GM19395 (cell line): Measurements from ENCODE around the gene ZNF569.
"Not testable (repeated sequence)": the region's sequence is repeated elsewhere in the genome, so short reads cannot be mapped to it uniquely, and the experiment has no call there.

Experiments
- ATAC-seq: cut with Tn5 transposase; IDR thresholded peaks from one replicate; pipeline ENCODE4 v1.9.1; 2021; ENCODE audit warnings: mild to moderate bottlenecking, moderate library complexity; ENCODE audit not compliant: unreplicated experiment

Gene ZNF569

DNA sequence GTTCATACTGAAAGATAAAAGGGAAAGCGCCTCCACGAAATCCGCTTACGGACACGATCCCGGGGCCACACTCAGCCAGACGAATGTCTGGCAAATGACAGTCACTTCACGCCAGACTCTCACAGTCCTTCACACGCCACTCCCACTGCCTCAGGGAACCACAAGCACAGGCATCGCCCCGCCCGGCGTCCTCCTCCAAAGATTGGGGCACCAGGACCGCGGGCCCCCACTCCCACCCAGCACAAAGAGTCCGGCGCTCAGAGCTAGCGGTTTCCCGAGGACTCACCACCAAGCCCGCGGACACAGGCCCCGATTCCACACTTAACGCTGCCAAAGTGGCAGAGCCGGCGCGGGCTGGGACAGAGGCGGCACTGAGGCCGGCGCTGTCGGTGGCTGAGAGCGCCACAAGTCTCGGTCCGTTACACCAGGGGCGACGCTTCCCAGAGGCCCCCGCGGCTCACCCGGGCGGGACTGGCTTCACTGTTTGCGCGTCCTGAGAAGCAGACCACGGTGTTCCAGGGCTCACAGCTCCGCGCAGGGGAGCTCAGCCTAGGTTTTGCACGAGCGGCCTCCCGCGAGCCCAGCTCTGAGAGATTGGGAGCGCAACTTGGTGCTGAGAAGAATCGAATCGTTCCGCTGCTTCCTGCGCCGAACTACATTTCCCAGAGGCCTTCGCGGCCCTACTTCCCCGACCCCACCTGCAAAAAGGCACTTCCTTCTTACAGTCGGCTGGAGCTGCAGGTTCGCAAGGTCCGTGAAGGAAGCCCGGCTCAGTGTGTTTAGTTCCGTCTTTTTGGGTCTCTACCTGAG, at the start of gene ZNF569:
TSS of gene ZNF569 (minus strand) at position 647 of the 810 bp plus-strand sequence. CDS start 22,523 bp downstream, outside the sequence.
- peak; percentile 74 for ATAC-seq

DNA sequence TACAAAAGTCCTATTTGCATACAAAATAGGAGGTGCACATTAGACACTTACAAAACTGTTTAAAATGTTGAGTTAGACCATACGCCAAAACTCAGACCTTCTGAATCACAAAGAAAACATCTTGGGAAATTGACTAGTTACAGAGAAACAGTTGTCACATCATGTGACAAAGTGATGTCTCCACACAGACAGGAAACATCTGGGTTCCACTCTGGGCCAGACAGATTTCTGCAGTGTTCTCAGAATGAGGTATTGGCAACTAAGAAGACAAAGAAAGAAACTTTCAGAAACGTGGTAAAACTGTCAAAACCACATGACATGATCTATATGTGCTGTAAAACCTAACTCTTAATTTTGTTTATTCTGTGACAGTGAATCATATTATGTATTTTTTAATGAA, 46.2 kb upstream of the ZNF569 start:
- ATAC-seq: no peak

DNA sequence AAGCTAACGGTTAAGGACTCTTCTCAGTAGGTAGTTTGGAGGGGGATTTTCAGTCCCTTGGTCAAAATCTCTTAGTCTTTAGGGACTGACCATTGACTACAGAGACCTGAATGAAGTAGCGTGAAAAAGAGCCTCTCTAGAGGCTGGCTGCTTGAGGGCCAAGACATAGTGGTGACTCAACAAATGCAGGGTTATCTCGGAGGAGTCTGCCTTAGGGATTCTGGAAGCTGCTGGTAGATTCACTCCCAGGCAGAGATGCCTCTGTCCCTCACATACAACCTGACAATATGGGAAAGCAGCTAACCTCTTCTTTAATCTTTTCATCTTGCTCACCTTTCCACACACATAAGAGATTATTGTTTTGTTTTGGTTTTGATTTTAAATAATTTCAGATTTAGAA, 44.6 kb upstream of the ZNF569 start:
- no peak for ATAC-seq

DNA sequence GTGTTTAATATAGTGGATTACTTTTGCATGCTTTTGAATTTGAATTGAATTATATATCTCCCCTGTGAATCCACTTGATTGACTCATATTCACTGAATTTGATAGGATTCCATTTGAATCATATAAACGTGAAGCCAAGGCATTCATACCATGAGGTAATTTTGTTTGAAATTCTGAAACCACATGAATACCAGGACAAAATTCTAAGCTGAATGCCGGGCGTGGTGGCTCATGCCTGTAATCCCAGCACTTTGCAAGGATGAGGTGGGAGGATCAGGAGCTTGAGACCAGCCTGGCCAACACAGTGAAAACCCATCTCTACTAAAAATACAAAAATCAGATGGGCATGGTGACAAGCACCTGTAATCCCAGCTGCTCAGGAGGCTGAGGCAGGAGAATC, 43.9 kb upstream of the ZNF569 start:
- ATAC-seq: no peak

DNA sequence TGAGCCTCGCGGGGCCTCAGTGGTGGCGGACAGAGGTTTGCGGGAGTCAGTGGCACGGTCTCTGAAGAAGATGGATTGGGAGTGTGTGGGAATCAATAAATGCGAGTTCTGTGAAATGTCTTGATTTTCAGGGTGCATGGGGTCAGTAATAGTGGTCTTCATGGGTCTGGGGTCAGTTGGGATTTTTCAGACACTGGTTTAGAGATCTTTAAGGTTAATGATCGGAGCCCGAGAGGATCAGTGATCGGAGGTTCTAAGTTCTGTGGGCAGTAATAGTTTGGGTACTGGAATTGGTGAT, 39.9 kb upstream of the ZNF569 start:
- ATAC-seq: no peak

DNA sequence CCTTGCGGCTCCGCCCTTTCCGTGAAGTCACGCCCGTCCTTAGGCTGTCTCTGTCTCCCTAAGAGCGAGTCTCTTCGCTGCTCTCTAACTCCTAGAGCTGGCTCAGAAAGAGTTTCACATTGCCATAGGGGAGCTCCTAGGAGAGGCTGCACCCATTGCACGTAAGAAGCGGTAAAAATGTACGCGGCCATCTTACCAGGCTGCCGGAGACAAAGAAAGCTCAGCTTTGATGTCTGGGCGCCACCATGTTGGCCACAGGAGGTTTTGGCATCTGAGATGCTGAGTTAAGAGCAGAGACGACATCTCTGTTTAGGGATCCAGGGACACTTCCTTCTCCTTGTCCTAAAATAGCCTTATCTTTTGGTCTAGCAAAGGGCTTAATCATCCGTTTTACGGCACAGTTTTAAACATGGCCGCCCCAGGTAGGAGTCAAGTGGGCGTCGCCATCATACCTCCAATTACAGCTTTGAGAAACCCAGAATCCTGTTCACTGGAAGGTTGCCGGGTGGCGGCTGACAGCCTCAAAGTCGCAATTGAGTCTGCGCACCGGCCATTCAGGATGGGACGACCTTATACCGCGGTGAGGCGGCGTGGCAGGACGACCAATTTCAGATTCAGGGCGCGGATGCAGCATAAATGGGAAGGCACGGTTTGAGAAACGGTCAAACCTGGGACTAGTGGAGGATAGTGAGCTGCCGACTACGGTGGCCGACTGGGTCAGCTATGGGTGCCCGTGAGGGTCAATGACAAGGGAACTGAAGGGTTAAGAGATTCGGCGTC, 39.3 kb upstream of the ZNF569 start, which contains the start of gene ZNF793:
TSS of gene ZNF793 (plus strand) at position 553 of the 780 bp plus-strand sequence. CDS start 16,501 bp downstream, outside the sequence.
- peak; percentile 83 for ATAC-seq

DNA sequence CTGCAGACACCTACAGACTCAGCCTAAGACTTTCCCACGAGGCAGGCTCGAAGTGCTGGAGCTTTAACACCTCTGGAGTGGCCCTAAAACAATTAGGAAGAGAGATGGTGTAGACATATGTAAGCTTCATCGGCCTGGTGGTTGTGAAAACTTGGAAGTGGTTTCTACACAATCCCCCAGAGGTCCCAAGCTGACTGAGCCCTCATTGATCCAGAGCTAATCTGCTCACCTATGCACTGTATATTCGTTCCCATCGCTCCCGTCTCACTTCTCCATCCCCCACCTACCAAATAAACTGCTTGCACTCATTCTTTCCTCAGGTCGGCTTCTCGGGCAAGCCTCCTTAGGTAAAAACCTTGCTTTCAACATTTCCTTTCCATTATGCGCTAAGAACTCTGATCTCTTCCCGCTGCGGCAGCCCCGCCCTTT, 38.7 kb upstream of the ZNF569 start:
- ATAC-seq: peak; percentile 34

DNA sequence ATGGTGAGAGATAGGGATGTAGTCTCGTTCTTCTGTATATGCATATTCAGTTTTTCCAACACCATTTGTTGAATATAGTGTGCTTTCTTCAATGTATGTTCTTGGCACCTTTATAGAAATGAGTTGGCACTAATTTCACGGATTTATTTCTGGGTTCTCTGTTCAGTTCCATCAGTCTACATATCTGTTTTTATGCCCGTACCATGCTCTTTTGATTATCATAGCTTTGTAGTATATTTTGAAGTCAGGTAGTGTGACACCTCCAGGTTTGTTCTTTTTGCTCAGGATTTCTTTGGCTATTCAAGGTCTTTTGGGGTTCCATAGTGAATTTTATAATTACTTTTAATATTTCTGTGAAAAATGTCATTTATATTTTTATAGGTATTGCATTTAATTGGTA, 25.0 kb upstream of the ZNF569 start:
- ATAC-seq: no peak

DNA sequence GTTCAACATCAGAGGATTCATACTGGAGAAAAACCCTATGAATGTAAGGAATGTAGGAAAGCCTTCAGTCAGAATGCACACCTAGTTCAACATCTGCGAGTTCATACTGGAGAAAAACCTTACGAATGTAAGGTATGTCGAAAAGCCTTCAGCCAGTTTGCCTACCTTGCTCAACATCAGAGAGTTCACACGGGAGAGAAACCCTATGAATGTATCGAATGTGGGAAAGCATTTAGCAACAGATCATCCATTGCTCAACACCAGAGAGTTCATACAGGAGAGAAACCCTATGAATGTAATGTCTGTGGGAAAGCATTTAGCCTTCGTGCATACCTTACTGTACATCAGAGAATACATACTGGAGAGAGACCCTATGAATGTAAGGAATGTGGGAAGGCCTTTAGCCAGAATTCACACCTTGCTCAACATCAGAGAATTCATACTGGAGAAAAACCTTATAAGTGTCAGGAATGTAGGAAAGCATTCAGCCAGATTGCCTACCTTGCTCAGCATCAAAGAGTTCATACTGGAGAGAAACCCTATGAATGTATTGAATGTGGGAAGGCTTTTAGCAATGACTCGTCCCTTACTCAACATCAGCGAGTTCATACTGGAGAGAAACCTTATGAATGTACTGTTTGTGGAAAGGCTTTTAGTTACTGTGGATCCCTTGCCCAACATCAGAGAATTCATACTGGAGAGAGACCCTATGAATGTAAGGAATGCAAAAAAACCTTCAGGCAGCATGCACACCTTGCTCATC, 17.3 kb upstream of the ZNF569 start:
- ATAC-seq: no peak

DNA sequence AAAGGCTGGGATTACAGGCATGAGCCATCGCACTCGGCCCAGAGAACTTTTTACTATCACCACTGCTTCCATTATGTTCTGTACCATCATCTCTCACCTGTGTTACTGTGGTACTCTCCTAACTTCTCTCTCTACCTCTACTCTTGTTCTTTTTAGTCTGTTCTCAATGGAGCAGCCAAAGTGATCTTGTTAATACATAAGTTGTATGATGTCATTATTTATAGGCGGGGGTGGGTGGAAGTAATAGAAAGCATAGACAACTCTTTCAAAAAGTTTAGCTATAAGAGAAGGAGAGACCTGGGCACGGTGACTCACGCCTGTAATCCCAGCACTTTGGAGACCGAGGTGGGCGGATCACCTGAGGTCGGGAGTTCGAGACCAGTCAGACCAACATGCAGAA, 4.9 kb upstream of the ZNF569 start:
- no peak for ATAC-seq

DNA sequence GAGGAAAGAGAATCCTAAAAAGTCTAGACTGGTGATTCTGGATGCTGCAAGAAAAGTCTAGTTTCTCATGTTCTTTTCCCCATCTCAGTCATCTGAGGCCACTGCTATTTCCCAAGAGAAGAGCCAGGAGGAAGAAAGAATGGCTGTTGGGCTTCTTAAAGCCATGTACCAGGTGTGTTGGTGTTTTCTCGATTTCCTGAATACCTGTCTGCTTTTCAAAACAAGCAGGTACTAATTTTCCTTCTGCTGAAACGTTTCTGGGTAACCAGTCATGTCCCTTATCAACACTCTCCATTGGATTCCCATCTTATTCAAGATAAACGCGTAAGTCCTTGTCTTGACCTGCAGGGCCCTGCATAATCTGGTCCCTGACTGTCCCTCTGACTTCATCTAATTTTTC, 3.0 kb upstream of the ZNF569 start:
- ATAC-seq: no peak

DNA sequence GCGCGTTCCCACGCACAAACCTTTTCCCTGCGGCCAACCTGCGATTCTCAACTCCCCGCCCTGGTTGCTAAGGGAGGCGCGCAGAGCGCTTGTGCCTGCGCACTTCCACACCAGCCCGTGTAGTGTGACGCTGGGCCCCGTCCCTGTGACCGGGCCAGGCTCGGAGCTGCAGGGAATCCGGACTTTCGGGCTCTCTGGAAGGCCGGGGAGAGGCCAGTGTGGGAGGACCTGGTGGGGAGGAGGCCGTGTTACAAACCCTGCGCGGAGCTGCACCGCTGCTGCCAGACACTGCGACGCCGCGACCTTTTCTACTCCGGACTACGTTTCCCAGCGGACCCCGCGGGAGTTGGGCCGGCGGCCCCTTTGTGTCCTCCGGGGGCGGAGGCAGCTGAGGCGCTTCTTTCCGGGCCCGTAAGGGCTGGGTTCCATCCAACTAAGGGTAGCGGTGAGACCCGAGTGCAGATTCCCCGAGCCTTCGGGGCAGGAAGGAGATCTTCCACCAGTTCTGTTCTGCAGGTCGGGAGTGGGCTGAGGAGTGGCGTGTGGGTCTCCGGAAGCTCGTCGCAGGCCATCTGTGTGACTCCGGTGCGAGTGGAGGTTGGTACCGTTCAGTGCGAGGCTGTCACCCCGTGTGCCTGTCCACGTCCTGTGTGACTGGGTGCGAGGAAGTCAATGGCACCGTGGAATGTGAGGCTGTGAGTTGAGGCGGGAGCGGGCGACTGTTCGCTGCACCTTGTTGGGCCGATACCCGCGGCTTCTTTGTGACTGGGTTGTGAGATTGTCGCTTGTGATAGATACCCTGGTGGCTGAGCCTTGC, 1.9 kb upstream of the ZNF569 start, which contains the start of gene ZNF570:
TSS of gene ZNF570 (plus strand) at position 396 of the 817 bp plus-strand sequence. CDS start 999 bp downstream, outside the sequence.
- ATAC-seq: peak; percentile 66

DNA sequence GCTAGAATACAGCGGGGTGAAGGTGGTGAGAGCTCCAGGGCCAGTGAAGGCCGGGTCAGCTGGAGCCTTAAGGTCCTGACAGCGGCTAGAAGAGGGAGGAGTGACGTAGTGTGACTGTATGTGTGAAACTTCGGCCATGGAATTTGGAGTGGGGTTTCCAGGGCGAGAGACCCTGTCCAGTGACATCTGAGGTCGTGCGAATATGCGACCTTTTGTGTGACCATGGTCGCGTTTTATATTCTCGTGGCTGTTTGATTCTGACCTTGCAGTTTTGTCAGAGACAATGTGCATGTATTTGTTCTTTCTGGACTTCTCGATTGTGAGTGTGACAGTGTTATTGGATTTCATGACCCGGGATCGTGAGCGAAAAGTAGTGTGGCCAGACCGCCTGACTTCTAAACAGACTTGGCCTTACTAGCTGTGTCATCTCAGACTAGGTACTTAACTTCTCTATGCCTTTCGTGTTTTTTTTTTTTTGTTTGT, 405 bp upstream of the ZNF569 start:
- ATAC-seq: no peak

DNA sequence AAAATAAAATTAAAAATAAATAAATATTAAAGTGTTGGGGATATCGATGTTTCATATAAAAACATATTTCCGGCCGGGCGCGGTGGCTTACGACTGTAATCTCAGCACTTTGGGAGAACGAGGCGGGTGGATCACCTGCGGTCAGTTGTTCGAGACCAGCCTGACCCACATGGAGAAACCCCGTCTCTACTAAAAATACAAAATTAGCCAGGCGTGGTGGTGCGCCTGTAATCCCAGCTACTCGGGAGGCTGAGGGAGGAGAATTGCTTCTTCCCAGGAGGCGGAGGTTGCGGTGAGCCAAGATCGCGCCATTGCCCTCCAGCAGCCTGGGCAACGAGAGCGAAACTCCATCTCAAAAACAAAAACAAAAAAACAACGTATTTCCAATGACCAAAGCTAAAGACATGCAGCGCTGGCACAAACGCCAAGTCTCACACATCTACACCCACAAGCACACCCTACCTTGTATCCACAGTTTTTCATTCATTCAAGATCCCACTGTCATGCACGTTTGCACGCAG, 907 bp downstream of the ZNF569 start:
- ATAC-seq: no peak

DNA sequence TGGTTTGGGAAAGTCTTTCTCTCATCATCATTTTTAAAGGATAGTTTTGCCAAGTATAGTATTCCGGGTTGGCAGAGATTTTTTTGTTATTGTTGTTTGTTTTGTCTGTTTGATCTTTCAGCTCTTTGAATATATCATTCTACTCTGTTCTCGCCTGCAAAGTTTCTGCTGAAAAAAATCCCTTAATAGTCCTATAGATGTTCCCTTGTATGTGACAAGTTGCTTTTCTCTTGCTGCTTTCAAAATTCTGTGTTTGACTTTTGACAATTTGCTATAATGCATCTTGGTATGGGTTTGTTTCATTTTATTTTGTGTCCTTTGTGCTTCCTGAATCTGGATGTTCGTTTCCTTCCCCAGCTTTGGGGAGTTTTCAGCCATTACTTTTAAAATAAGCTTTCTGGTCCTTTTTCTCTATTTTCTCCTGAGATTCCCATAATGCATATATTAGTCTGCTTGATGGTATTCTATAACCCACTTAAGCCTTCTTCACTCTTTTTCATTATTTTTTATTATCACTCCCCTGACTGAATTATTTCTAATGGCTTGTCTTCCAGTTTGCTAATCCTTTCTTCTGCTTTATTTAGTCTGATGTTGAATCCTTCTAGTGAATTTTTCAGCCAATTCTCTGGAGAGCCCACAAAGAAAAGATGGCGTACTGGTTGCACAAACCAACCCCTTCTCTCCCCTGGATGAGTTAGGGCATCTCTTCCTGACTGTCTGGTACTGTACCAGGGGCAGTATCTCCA, 14.6 kb downstream of the ZNF569 start:
- ATAC-seq: no peak

DNA sequence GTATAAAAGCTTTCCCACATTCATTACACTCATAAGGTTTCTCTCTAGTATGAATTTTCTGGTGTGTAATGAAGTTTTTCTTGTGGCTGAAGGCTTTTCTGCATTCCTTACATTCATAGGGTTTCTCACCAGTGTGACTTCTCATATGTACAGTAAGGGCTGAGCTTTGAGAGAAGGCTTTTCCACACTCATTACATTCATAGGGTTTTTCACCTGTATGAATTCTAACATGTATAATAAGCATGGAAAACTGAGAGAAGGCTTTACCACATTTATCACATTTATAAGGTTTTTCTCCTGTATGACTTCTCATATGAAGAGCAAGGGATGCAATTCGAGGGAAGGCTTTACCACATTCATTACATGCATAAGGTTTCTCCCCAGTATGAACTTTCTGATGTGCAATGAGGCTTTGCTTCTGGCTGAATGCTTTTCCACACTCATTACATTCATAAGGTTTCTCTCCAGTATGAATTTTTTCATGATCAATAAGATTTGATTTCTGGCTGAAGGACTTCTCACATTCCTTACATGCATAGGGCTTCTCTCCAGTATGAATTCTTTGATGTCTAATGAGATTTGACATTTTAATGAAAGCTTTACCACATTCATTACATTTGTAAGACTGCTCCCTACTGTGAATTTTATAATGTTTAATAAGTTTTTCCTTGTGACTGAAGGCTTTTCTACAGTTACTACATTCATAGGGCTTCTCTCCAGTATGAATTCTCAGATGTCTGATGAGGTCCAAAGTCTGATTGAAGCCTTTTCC, 53.7 kb downstream of the ZNF569 start:
- no peak for ATAC-seq

DNA sequence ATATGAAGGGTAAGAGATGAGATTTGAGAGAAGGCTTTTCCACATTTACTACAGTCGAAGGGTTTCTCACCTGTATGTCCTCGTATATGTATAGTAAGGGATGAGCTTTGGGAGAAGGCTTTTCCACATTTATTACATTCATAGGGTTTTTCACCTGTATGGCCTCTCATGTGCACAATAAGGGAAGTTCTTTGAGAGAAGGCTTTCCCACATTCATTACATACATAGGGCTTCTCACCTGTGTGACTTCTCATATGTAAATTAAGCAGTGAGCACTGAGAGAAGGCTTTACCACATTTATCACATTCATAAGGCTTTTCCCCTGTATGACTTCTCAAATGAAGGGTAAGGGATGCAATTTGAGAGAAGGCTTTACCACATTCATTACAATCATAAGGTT, 54.5 kb downstream of the ZNF569 start:
- ATAC-seq: no peak

DNA sequence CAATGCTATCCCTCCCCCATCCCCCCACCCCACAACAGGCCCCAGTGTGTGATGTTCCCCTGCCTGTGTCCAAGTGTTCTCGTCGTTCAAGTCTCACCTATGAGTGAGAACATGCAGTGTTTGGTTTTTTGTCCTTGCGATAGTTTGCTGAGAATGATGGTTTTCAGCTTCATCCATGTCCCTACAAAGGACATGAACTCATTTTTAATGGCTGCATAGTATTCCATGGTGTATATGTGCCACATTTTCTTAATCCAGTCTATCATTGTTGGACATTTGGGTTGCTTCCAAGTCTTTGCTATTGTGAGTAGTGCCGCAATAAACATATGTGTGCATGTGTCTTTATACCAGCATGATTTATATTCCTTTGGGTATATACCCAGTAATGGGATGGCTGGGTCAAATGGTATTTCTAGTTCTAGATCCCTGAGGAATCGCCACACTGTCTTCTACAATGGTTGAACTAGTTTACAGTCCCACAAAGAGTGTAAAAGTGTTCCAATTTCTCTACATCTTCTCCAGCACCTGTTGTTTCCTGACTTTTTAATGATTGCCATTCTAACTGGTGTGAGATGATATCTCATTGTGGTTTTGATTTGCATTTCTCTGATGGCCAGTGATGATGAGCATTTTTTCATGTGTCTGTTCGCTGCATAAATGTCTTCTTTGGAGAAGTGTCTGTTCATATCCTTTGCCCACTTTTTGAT, 61.0 kb downstream of the ZNF569 start:
- ATAC-seq: not testable (repeated sequence)
